SK-N-SH (cell line): Measurements from ENCODE around the gene PRKN. TPM values are rescaled to one million over a fixed set of nuclear protein-coding genes. Genes with fewer than 3 reads are reported as not detected.

ENCODE experiments used
- CTCF ChIA-PET: fragments of 300-600, 350-600 bp; formaldehyde crosslinking; extraction: SDS; loops from one replicate; lab custom pipeline; 2021; lab: Yijun Ruan, JAX
- POLR2A ChIA-PET: fragments of 350-600 bp; sonication (Branson Sonifier 250); formaldehyde crosslinking; extraction: SDS; loops from one replicate; lab custom pipeline; 2020; ENCODE audit warnings: antibody characterized with exemption, inconsistent platforms; lab: Yijun Ruan, JAX
- DNase-seq: peaks from one replicate; pipeline ENCODE4 v3.0.0; 2012
- H2AFZ ChIP-seq: fragments of 200-600 bp; sonication (generic); 2 replicates; pipeline ENCODE4 v1.8.1; 2016; ENCODE audit warnings: antibody characterized with exemption, mild to moderate bottlenecking, low read depth
- H3F3A ChIP-seq: fragments of 200-600 bp; sonication (generic); replicated peaks from 2 replicates; pipeline ENCODE3; 2016; ENCODE audit warnings: antibody characterized with exemption, mild to moderate bottlenecking; ENCODE audit not compliant: insufficient read depth
- H3K27ac ChIP-seq, 2 experiments: fragments of 200-500 bp in 1 of 2; fragments of 200-600 bp in 1 of 2; sonication (Bioruptor generic) in 1 of 2; sonication (generic), shearing (Covaris generic) in 1 of 2; 2 replicates each; pipeline versions ENCODE4 v1.5.1 to v1.6.1; 2014 to 2016; ENCODE audit warnings: low read depth in 2 of 2, inconsistent platforms in 1 of 2, low read length in 1 of 2, mild to moderate bottlenecking in 1 of 2, mixed read lengths in 1 of 2
- H3K27me3 ChIP-seq: fragments of 200-600 bp; sonication (generic), shearing (Covaris generic); 2 replicates; pipeline ENCODE4 v1.6.1; 2016; ENCODE audit warnings: mixed run types; ENCODE audit not compliant: insufficient read depth
- H3K36me3 ChIP-seq, 2 experiments: fragments of 200-500 bp in 1 of 2; fragments of 200-600 bp in 1 of 2; sonication (Bioruptor generic) in 1 of 2; sonication (generic) in 1 of 2; replicated peaks in 1 of 2; 2 replicates each; pipeline versions ENCODE3 to v1.5.1; 2014 to 2016; ENCODE audit warnings: low read length in 1 of 2, mild to moderate bottlenecking in 1 of 2; ENCODE audit not compliant: insufficient read depth in 2 of 2, control insufficient read depth in 1 of 2
- H3K4me1 ChIP-seq, 2 experiments: fragments of 200-500 bp in 1 of 2; fragments of 200-600 bp in 1 of 2; sonication (Bioruptor generic) in 1 of 2; sonication (generic), shearing (Covaris generic) in 1 of 2; 2 replicates each; pipeline versions ENCODE4 v1.5.1 to v1.6.1; 2014 to 2016; ENCODE audit warnings: low read depth in 1 of 2, low read length in 1 of 2, mixed run types in 1 of 2; ENCODE audit not compliant: insufficient read depth in 2 of 2, control insufficient read depth in 1 of 2
- H3K4me2 ChIP-seq: fragments of 200-600 bp; sonication (generic), shearing (Covaris generic); 2 replicates; pipeline ENCODE4 v1.6.1; 2017; ENCODE audit warnings: mixed run types
- H3K4me3 ChIP-seq, 2 experiments: fragments of 200-500 bp in 1 of 2; fragments of 200-600 bp in 1 of 2; sonication (Bioruptor generic) in 1 of 2; sonication (generic), shearing (Covaris generic) in 1 of 2; 2 replicates each; pipeline versions ENCODE4 v1.5.1 to v1.8.1; 2014 to 2016; ENCODE audit warnings: low read depth in 2 of 2, inconsistent platforms in 1 of 2, low read length in 1 of 2, mild to moderate bottlenecking in 1 of 2, mixed read lengths in 1 of 2, moderate library complexity in 1 of 2
- H3K79me2 ChIP-seq: fragments of 200-600 bp; sonication (generic); 2 replicates; pipeline ENCODE4 v1.8.1; 2017; ENCODE audit warnings: mild to moderate bottlenecking; ENCODE audit not compliant: insufficient read depth
- H3K9ac ChIP-seq: fragments of 200-600 bp; sonication (generic); 2 replicates; pipeline ENCODE4 v1.6.1; 2017; ENCODE audit warnings: mixed run types
- H3K9me2 ChIP-seq: fragments of 200-600 bp; sonication (generic); 2 replicates; pipeline ENCODE4 v1.6.1; 2017; ENCODE audit warnings: mixed run types
- H3K9me3 ChIP-seq: fragments of 200-600 bp; sonication (generic); 2 replicates; pipeline ENCODE4 v1.6.1; 2017; ENCODE audit warnings: mixed run types, mild to moderate bottlenecking, moderate library complexity
- H4K20me1 ChIP-seq: fragments of 200-600 bp; sonication (generic); 2 replicates; pipeline ENCODE4 v1.6.1; 2017; ENCODE audit warnings: mild to moderate bottlenecking, mixed run types; ENCODE audit not compliant: insufficient read depth
- CHD2 ChIP-seq: fragments of 150-350 bp; IDR thresholded peaks from 2 replicates; pipeline ENCODE4 v1.6.1; 2018; ENCODE audit warnings: low read length; ENCODE audit not compliant: partially characterized antibody
- ELF1 ChIP-seq: IDR thresholded peaks from 2 replicates; pipeline ENCODE4 v1.4.0; 2012
- FOSL2 ChIP-seq: IDR thresholded peaks from 2 replicates; pipeline ENCODE4 v1.4.0; 2012; ENCODE audit warnings: low read depth, mild to moderate bottlenecking, moderate library complexity, borderline replicate concordance
- FOXJ3 ChIP-seq: sonication (generic); formaldehyde crosslinking; IDR thresholded peaks from 2 replicates; pipeline ENCODE4 v1.5.1; 2020; ENCODE audit warnings: mild to moderate bottlenecking, missing genetic modification reagents
- FOXM1 ChIP-seq: IDR thresholded peaks from 2 replicates; pipeline ENCODE4 v1.4.0; 2012; ENCODE audit warnings: low read depth, mild to moderate bottlenecking
- GATA2 ChIP-seq: sonication (generic); formaldehyde crosslinking; IDR thresholded peaks from 2 replicates; pipeline ENCODE4 v1.5.0; 2020; ENCODE audit warnings: mild to moderate bottlenecking, missing genetic modification reagents
- IRF3 ChIP-seq: fragments of 150-350 bp; IDR thresholded peaks from 2 replicates; pipeline ENCODE4 v1.6.1; 2016; ENCODE audit warnings: mild to moderate bottlenecking, low read depth, low read length
- JUND ChIP-seq: IDR thresholded peaks from 2 replicates; pipeline ENCODE4 v1.4.0; 2012
- MAX ChIP-seq: IDR thresholded peaks from 2 replicates; pipeline ENCODE4 v1.4.0; 2012; ENCODE audit warnings: low read depth
- MEF2A ChIP-seq: IDR thresholded peaks from 2 replicates; pipeline ENCODE4 v1.4.0; 2012; ENCODE audit warnings: low read depth, borderline replicate concordance
- MXI1 ChIP-seq: IDR thresholded peaks from 2 replicates; pipeline ENCODE4 v1.6.1; 2012; ENCODE audit warnings: mild to moderate bottlenecking, low read depth, low read length, improper control_type of control experiment
- NFIC ChIP-seq: IDR thresholded peaks from 2 replicates; pipeline ENCODE4 v1.4.0; 2012; ENCODE audit warnings: borderline replicate concordance
- NRF1 ChIP-seq: IDR thresholded peaks from 2 replicates; pipeline ENCODE4 v1.6.1; 2012; ENCODE audit warnings: low read depth, mild to moderate bottlenecking, low read length
- RAD21 ChIP-seq: IDR thresholded peaks from 2 replicates; pipeline ENCODE4 v1.6.1; 2012; ENCODE audit warnings: mild to moderate bottlenecking, low read length
- RCOR1 ChIP-seq: fragments of 150-350 bp; IDR thresholded peaks from 2 replicates; pipeline ENCODE4 v1.6.1; 2017; ENCODE audit warnings: antibody characterized with exemption, low read length
- REST ChIP-seq: IDR thresholded peaks from 2 replicates; pipeline ENCODE4 v1.6.1; 2012; ENCODE audit warnings: mild to moderate bottlenecking, low read depth, low read length, moderate library complexity
- RXRA ChIP-seq: IDR thresholded peaks from 2 replicates; pipeline ENCODE4 v1.4.0; 2012; ENCODE audit warnings: low read depth, mild to moderate bottlenecking, borderline replicate concordance
- SIN3A ChIP-seq: IDR thresholded peaks from 2 replicates; pipeline ENCODE4 v1.6.1; 2012; ENCODE audit warnings: low read depth, mild to moderate bottlenecking, low read length, moderate library complexity, borderline replicate concordance
- TAF1 ChIP-seq: IDR thresholded peaks from 2 replicates; pipeline ENCODE4 v1.6.1; 2012; ENCODE audit warnings: low read depth, mild to moderate bottlenecking, low read length, moderate library complexity, borderline replicate concordance
- TCF12 ChIP-seq: IDR thresholded peaks from 2 replicates; pipeline ENCODE4 v1.4.0; 2012
- TEAD4 ChIP-seq: IDR thresholded peaks from 2 replicates; pipeline ENCODE4 v1.4.0; 2012; ENCODE audit warnings: mild to moderate bottlenecking, borderline replicate concordance; ENCODE audit not compliant: insufficient read depth
- USF1 ChIP-seq: IDR thresholded peaks from 2 replicates; pipeline ENCODE4 v1.4.0; 2012; ENCODE audit warnings: low read depth, borderline replicate concordance
- YY1 ChIP-seq: IDR thresholded peaks from 2 replicates; pipeline ENCODE4 v1.4.0; 2012; ENCODE audit warnings: low read depth, mild to moderate bottlenecking
- WGBS: methylation state at CpG from one replicate; pipeline ENCODE4 v1.1.6; 2017; ENCODE audit warnings: low lambda C conversion rate; 5-methylcytosine and 5-hydroxymethylcytosine counted together
- polyA plus RNA-seq, 3 experiments: library from polyadenylated mRNA; depleted of rRNA; stranded (reverse); fragments of >200 nt; gene quantifications; 2 replicates each; pipeline ENCODE4 v1.2.3, GENCODE V29; 2012
- TF ChIP-seq, protein P1 (sequence below): IDR thresholded peaks from 2 replicates; pipeline ENCODE4; 2012

PRKN gene
- polyA plus RNA-seq, 1 of the 3 experiments (the other 2 are of a cell fraction) = 0.76 TPM

- H3K4me1 ChIP-seq = no peaks in the 10 kb centered on the region; a peak in 1 of 4 replicates
- no peak for TF ChIP-seq NRF1
- no peak for TF ChIP-seq SIN3A
- TF ChIP-seq GATA2 (CRISPR knock-in tag) = no peak
- TF ChIP-seq FOSL2 = no peak
- TF ChIP-seq JUND = no peak
- TF ChIP-seq CHD2 = no peak
- no peak for TF ChIP-seq RAD21
- TF ChIP-seq ELF1 = no peak
- TF ChIP-seq FOXJ3 = no peak
- TF ChIP-seq TCF12 = no peak
- H2AFZ ChIP-seq = no peak overlapping the region
- 38% methylated on average over 2 of the region's 2 CpGs for WGBS
- H3F3A ChIP-seq = no peaks in the 10 kb centered on the region
- ChIA-PET CTCF (no interaction called here), POLR2A (interaction anchor here (0.6 kb wide), 1 partner anchor 14 kb away, joined by 4 read pairs; no protein-coding TSS in a partner anchor)
- H3K9me2 ChIP-seq = no peaks in the 10 kb centered on the region
- H3K79me2 ChIP-seq = no peaks in the 10 kb centered on the region
- H3K36me3 ChIP-seq = no peaks in the 10 kb centered on the region
- no peak overlapping the region for H3K4me3 ChIP-seq
- no peak overlapping the region for H3K27ac ChIP-seq
- DNase-seq = no peak
- no peaks in the 10 kb centered on the region for H3K9me3 ChIP-seq
- H4K20me1 ChIP-seq = no peaks in the 10 kb centered on the region
- no peaks in the 10 kb centered on the region for H3K27me3 ChIP-seq
- no peak overlapping the region for H3K4me2 ChIP-seq
- H3K9ac ChIP-seq = no peak overlapping the region
Measured at GRCh38 chr6:162156146-162156545, 571.4 kb downstream of the PRKN start.

GRCh38 chr6:162154930-162155329 is 572.6 kb downstream of the PRKN start:
- Histone ChIP-seq H3K36me3 (no peaks in the 10 kb centered on the region), H3K4me2 (no peak overlapping the region), H3F3A (no peaks in the 10 kb centered on the region), H3K9me2 (no peaks in the 10 kb centered on the region), H3K4me3 (no peak overlapping the region), H3K27ac (no peak overlapping the region), H3K27me3 (no peaks in the 10 kb centered on the region), H2AFZ (no peak overlapping the region), H3K79me2 (no peaks in the 10 kb centered on the region), H4K20me1 (no peaks in the 10 kb centered on the region), H3K9me3 (no peaks in the 10 kb centered on the region), H3K4me1 (no peaks in the 10 kb centered on the region; a peak in 1 of 4 replicates), H3K9ac (no peak overlapping the region)
- no peak for DNase-seq
- ChIA-PET CTCF (interaction anchor here (1.2 kb wide), 1 partner anchor 31 kb away, joined by 4 read pairs; no protein-coding TSS in a partner anchor), POLR2A (no interaction called here)
- TF ChIP-seq GATA2 (CRISPR knock-in tag) = no peak
- no peak for TF ChIP-seq TEAD4
- no peak for TF ChIP-seq TAF1
- TF ChIP-seq MAX = no peak
- TF ChIP-seq, protein P1, sequence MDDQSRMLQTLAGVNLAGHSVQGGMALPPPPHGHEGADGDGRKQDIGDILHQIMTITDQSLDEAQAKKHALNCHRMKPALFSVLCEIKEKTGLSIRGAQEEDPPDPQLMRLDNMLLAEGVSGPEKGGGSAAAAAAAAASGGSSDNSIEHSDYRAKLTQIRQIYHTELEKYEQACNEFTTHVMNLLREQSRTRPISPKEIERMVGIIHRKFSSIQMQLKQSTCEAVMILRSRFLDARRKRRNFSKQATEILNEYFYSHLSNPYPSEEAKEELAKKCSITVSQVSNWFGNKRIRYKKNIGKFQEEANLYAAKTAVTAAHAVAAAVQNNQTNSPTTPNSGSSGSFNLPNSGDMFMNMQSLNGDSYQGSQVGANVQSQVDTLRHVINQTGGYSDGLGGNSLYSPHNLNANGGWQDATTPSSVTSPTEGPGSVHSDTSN = no peak
- TF ChIP-seq RCOR1 = no peak
- no peak for TF ChIP-seq REST
- no peak for TF ChIP-seq USF1
- no peak for TF ChIP-seq IRF3
- TF ChIP-seq FOXJ3 = no peak
- TF ChIP-seq RAD21 = no peak
- no peak for TF ChIP-seq YY1
- no peak for TF ChIP-seq RXRA
- no peak for TF ChIP-seq FOSL2
- TF ChIP-seq NFIC = no peak
- TF ChIP-seq TCF12 = no peak
- no peak for TF ChIP-seq MEF2A
- no peak for TF ChIP-seq MXI1
- TF ChIP-seq FOXM1 = no peak
